ENCODE data around the gene OAT.

- no peak for TF ChIP-seq EZH2phosphoT487 (IDR thresholded peaks at IDR 0.05; ENCODE audit: low read length)
- no peak for TF ChIP-seq CTCF (IDR thresholded peaks at IDR 0.05; ENCODE audit: low read length)
- no peak for TF ChIP-seq EZH2 (optimal IDR thresholded peaks at IDR 0.05; ENCODE audit: low read depth, low read length)
Observed at GRCh38 chr10:124347956-124348355, 70.8 kb downstream of the OAT start.

Measured in MM.1S (cell line).